Cerebellar nuclear complex (tissue), 1 donor: ENCODE data around the gene ALK.

Source experiments
- DNase-seq, 2 experiments: peaks; one replicate each; lab custom pipeline; 2025; lab: John Stamatoyannopoulos, UW

ALK gene

GRCh38 chr2:29224693-29225551 is 696.5 kb downstream of the ALK start:
- no peak for DNase-seq

- no peak for DNase-seq
Observed at GRCh38 chr2:29223851-29224692, 697.3 kb downstream of the ALK start.

GRCh38 chr2:29223257-29223656 is 698.1 kb downstream of the ALK start:
- no peak for DNase-seq

- no peak for DNase-seq
Observed at GRCh38 chr2:29222381-29223179, 698.8 kb downstream of the ALK start.

- no peak for DNase-seq
Observed at GRCh38 chr2:29220506-29221270, 700.7 kb downstream of the ALK start.

- DNase-seq = no peak
Observed at GRCh38 chr2:29219374-29219773, 702.0 kb downstream of the ALK start.

GRCh38 chr2:29218550-29219125 is 702.7 kb downstream of the ALK start:
- DNase-seq = no peak

- DNase-seq = no peak
Observed at GRCh38 chr2:29218071-29218470, 703.3 kb downstream of the ALK start.

GRCh38 chr2:29216609-29216909 is 704.8 kb downstream of the ALK start:
- DNase-seq = no peak

GRCh38 chr2:29215739-29216608 is 705.4 kb downstream of the ALK start:
- DNase-seq = no peak

GRCh38 chr2:29215073-29215472 is 706.3 kb downstream of the ALK start:
- no peak for DNase-seq

GRCh38 chr2:29213888-29214291 is 707.5 kb downstream of the ALK start:
- no peak for DNase-seq

GRCh38 chr2:29212009-29212408 is 709.4 kb downstream of the ALK start:
- DNase-seq = no peak

- DNase-seq = no peak
Observed at GRCh38 chr2:29209551-29209950, 711.8 kb downstream of the ALK start.

GRCh38 chr2:29207352-29208148 is 713.8 kb downstream of the ALK start:
- DNase-seq = no peak

GRCh38 chr2:29206941-29207340 is 714.4 kb downstream of the ALK start:
- no peak for DNase-seq

GRCh38 chr2:29202819-29203495 is 718.4 kb downstream of the ALK start:
- no peak for DNase-seq

- DNase-seq = no peak
Observed at GRCh38 chr2:29201979-29202378, 719.4 kb downstream of the ALK start.
